HL-60/S4 treated with phorbol 12-myristate 13-acetate at 8.2 ng/mL for 4 days and 3 days (cell line): ENCODE results near the gene SFXN5.

Experiments
- in situ Hi-C: fragments of 300-500 bp; cut with MboI; formaldehyde crosslinking; loops from 2 replicates; pipeline ENCODE4 v1.15.0; 2022; ENCODE audit warnings: low sequenced_read_pairs

The SFXN5 gene

GRCh38 chr2:72981536-72981935, 90.0 kb downstream of the SFXN5 start:
- in situ Hi-C loops: no loop called here

DNA sequence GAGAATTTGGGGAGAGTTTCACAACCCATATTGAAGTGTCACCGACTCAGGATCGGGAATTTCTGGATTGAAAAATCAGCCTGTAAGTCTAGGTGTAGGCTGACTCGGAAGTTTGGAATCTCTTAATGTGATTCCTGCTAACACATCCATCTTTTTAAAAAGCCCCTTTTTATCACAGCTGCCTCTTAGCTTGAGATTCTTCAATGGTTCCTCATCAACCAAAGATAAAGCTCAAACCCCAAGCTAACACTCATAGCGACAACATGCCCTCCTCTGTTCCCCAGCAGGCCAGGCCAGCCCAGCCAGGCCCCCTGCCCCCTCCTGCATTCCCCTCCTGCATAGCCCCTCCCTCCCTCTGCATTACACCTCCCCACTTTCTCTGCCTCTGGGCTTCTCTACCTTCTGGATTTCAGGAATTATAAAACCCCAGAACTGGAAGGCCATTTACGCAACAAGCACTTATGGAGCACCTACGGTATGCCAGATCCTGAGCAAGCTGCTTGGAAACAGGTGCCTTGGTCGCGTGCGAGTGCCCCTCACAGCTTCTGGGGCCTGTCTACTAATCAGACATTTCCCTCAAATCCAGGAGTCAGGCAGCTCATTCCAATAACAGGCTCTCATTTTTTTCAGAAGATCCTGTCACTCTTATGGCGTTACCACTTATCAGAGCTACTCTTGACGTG, 90.8 kb downstream of the SFXN5 start:
- in situ Hi-C loops: no loop called here

DNA sequence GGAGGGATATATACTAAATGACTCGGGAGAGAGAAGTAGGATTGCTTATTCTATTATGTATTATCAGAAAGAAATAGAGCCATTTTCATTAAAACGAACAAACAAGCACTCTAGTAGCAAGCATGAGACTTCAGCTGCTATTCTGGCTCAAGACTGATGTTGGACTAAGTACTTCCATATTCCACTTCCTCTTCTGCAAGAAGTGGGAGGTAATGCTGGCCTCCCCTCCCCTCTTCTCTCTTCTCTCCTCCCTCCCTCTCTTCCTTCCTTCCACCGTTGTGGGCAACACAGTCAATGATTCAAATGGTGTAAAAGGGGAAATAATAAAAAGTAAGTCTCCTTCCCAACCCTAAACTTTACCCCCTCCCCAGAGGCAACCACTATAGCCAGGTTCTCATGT, 91.6 kb downstream of the SFXN5 start:
- in situ Hi-C loops: no loop called here

GRCh38 chr2:72975017-72975416, 96.5 kb downstream of the SFXN5 start:
- in situ Hi-C loops: no loop called here

DNA sequence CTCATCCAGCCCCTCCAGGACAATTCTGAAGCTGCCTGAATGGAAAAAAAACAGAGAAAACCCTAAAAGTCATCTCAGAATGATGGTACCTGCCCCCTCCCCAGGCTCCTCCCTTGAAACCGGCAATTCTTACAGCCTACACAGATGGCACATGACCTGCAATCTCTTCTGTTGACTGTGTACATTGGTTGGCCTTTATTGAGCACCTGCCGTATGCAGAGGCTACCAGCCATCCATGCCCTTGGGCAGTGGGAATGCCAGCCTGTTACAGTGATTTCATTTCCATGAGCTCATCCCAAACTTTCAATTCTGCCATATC, 97.1 kb downstream of the SFXN5 start:
- in situ Hi-C loops: no loop called here

GRCh38 chr2:72973566-72974435, 97.7 kb downstream of the SFXN5 start:
- in situ Hi-C loops: no loop called here

DNA sequence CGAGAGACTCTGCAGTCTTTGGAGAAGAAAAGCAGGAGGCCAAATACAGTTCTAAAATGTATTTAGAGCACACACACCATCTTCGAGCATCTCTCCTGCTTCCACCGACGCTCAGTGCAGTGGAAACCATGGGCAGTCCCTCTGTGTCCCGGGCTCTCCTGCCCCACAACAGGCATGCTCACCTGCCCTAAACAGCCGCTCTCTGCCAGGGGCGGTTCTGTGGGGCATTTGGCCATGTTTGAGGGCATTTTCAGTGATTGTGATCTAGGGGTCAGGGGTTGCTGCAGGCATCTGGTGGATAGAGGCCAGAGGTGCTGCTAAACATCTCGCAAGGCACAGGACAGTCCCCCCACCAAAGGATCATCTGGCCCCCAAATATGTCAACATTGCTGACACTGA, 98.4 kb downstream of the SFXN5 start:
- in situ Hi-C loops: no loop called here

GRCh38 chr2:72972352-72973136, 99.0 kb downstream of the SFXN5 start:
- in situ Hi-C loops: no loop called here

DNA sequence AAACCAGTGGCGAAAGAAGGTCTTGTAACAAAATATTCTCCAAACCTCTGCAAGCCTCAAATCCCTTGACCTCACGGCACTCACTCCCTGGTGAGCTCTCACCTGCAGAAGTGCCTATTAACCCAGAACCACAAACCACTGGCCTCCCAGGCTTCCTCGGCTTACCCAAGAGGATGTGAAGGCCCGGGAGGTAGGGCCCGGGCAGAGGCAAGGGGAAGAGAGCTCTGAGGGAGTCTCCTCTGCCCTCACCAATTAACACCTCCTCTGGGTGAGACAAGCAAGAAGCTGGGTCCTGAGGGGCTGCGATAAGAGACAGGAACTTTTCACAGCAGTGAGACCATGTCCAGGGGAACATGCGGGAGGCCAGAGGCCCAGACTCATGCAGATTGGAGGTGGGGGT, 100.5 kb downstream of the SFXN5 start:
- in situ Hi-C loops: no loop called here

- in situ Hi-C loops: no loop called here
Measured at GRCh38 chr2:72969706-72970105, 101.8 kb downstream of the SFXN5 start.

GRCh38 chr2:72968286-72968685, 103.2 kb downstream of the SFXN5 start:
- in situ Hi-C loops: no loop called here

DNA sequence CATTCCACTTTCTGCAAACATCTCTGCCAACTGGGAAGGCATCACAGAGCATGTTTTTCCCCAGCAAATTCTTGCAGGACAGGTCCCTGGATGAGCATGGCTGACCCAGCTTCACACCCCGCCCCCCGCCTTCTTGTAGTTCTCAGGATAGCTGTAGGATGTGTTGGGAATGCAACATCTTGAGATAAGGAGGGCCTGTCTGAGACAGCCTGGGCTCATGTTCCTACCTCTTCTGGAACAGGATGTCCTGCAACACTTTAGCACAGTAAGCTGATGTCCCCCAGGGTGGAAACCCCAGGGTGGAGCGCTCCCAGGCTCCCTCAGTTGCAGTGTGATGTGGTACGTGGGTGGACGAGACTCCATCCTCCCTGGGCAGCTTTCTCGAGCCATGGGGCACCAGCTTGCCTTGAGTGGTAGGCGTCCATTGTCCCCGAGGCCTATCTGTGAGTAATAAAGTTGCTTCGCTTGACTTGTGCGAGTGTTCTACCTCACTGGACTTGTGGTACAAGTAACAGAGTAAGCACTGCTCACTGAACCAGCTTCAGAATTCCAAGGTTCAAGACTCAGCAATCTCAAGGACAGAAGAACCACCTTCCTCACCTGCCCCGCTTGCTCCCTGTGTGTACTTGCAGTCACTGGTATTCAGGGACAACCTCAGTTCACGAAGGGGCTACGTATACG, 105.6 kb downstream of the SFXN5 start:
- in situ Hi-C loops: no loop called here

GRCh38 chr2:72965016-72965415, 106.5 kb downstream of the SFXN5 start:
- in situ Hi-C loops: no loop called here

DNA sequence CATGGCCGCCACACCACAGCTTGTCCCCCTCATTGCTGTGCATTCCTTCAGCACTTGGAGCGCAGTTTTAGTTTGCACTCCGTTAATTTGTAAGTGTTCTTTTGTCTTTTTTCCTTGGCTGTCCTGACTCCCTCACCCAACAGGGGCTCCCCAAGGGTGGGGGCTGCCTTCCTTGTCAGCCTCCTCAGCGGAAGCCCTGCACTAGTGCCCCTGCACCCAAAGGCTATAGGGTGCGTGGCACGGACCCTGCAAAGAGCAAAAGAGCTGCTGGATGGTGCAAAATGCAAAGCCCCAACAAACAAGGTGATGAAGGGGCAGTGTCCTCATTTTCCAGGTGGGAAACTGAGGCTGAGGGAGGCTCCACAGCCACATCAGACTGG, 107.4 kb downstream of the SFXN5 start:
- in situ Hi-C loops: no loop called here

DNA sequence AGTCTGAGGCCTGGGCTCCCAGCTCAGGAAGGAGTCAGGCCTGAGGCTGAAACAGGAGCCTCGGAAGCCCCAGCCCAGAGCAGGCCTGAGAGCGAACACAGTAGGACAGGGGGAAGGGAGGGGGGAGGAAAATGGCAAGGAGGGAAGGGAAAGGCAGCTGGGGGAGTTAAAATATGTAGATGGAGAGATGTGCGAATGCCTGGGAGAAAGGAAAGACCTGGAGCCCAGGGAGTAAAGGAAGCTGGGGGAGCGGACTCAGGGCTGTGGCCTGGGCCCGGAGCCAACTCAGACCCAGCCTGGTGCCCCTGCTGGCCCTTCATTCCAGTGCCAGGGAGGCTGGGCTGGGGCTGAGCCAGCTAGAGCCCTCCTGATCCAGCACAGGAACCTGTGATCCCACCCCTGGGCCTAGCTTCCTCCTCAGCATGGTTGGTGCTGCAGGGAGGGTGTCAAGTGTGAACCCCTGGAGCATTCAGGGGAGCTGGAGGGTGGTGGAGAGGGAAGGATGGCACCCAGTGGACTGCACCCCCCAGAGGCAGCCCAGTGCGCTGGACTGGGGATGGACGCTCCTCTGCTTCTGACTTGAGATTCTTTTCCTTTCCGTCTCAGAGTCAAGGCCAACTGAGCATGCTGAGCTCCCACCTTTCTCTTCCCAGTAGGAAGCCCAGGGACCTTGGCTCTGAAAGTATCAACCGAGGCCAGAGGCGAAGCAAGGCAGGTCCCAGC, 107.9 kb downstream of the SFXN5 start:
- in situ Hi-C loops: no loop called here

DNA sequence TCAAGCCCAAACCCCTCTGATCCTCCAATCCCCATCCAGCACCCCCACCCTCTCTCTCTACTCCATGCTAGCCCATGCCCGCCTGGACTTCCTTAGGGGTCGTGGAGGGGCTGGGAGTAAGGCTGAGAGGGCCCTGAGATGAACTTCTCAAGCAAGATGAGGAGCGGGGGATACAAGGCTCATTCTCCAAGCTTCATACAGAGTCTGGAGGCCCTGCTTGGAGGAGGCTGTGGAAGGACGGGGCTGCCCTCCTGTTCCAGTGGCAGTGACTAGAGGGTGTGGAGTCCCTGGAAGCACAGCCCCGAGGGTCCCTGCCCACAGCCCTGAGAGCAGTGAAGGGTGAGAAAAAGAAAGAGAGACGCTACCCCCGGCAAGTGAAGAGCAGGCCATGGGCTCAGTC, 108.6 kb downstream of the SFXN5 start:
- in situ Hi-C loops: no loop called here

GRCh38 chr2:72961853-72962468, 109.6 kb downstream of the SFXN5 start:
- in situ Hi-C loops: no loop called here

- in situ Hi-C loops: no loop called here
Measured at GRCh38 chr2:72961036-72961720, 110.3 kb downstream of the SFXN5 start.
